Middle frontal gyrus (tissue), 1 donor: Measurements from ENCODE around the gene LST1.

Experiments
- DNase-seq: peaks from one replicate; pipeline ENCODE4 v3.0.0-alpha.2; 2015; ENCODE audit warnings: low spot score; ENCODE audit errors: extremely low spot score

LST1 gene

GRCh38 chr6:31559958-31560696 lies 25.9 kb upstream of the LST1 start:
- no peak for DNase-seq

GRCh38 chr6:31560697-31561058 lies 25.4 kb upstream of the LST1 start:
- DNase-seq = no peak

GRCh38 chr6:31567531-31568370 lies 18.3 kb upstream of the LST1 start:
- no peak for DNase-seq

GRCh38 chr6:31568537-31568961 lies 17.5 kb upstream of the LST1 start:
- DNase-seq = no peak

GRCh38 chr6:31569861-31570536 lies 16.1 kb upstream of the LST1 start:
- DNase-seq = no peak

- no peak for DNase-seq
Observed at GRCh38 chr6:31572041-31572911, 13.8 kb upstream of the LST1 start, which contains the start of gene LTA. LTA (plus strand) TSS chr6:31572289; CDS start chr6:31572743, 454 bp downstream.

GRCh38 chr6:31573239-31574105 lies 12.6 kb upstream of the LST1 start:
- DNase-seq = no peak

- DNase-seq = no peak
Observed at GRCh38 chr6:31574106-31575061, 11.7 kb upstream of the LST1 start.

- DNase-seq = no peak
Observed at GRCh38 chr6:31575335-31575901, 10.7 kb upstream of the LST1 start, which contains the start of gene TNF. TNF (plus strand) TSS chr6:31575565; CDS start chr6:31575742, 177 bp downstream.

- no peak for DNase-seq
Observed at GRCh38 chr6:31575952-31576685, 10.0 kb upstream of the LST1 start.

GRCh38 chr6:31576897-31577578 lies 9.0 kb upstream of the LST1 start:
- DNase-seq = no peak

GRCh38 chr6:31577579-31577966 lies 8.5 kb upstream of the LST1 start:
- no peak for DNase-seq

- no peak for DNase-seq
Observed at GRCh38 chr6:31578184-31579118, 7.6 kb upstream of the LST1 start.

- no peak for DNase-seq
Observed at GRCh38 chr6:31579119-31579505, 7.0 kb upstream of the LST1 start.

- no peak for DNase-seq
Observed at GRCh38 chr6:31579546-31580437, 6.3 kb upstream of the LST1 start.
